ENCODE measurements around the gene CSNK1G2.

Gene CSNK1G2

DNA sequence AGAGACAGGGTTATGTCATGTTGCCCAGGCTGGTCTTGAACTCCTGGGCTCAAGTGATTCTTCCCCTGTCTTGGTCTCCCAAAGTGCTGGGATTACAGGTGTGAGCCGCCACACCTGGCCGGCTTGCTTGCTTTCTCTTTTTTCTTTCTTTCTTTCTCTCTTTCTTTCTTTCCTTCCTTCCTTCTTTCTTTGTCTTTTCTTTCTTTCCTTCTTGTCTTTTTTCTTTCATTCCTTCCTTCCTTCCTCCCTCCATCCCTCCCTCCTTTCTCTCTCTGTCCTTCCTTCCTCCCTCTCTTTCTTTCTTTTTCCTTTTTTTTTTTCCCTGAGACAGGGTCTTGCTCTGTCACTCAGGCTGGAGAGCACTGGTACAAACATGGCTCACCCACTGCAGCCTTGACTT is 81.3 kb downstream of the CSNK1G2 start:
- no peak for DNase-seq

GRCh38 chr19:2026770-2027169 is 85.8 kb downstream of the CSNK1G2 start:
- DNase-seq: no peak

GRCh38 chr19:2027361-2027760 is 86.4 kb downstream of the CSNK1G2 start:
- peak; percentile 51 for DNase-seq

All from fibroblast of skin of back (primary cell).